ENCODE results near the gene PKD2. TPM values are rescaled to one million over a fixed set of nuclear protein-coding genes. Genes with fewer than 3 reads are reported as not detected.
A peak's percentile ranks its signal among the peaks of the same experiment; 100 is the strongest.

The PKD2 gene
- total and polyA plus RNA-seq, 12 donors: 6.5 to 21.5 (median 14.4) TPM

DNA sequence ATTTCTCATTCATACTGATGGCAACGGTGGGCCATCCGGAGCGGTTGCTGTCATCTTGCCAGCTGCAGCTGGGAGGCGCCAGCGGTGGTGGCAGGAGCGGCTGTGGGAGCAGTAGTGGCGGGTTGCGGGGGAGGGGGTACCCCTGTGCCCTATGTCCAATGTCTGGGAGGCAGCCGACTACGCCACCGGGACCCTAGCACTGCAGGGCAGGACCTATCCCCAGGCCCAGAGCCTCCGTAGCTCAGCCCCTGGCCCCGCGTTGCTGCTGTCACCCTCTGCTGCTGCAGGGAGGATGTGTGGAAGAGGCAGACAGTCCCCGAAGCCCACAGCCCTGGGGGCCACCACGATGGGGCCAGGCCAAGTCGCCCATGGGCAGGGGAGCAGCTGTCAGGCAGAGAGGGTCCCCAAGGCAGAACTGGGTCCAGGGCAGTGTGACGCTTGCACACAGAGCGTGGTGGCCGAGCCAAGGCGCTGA lies 41.9 kb upstream of the PKD2 start:
- Histone ChIP-seq H3K27ac (no peak overlapping the region), H3K4me3 (no peak overlapping the region), H3K9me3 (no peaks in the 10 kb centered on the region), H3K4me1 (no peaks in the 10 kb centered on the region), H3K36me3 (no peaks in the 10 kb centered on the region), H3K27me3 (no peaks in the 10 kb centered on the region)
- 92 to 94% methylated on average over 21 of the region's 21 CpGs for WGBS, 2 donors
- DNase-seq (no peak), ATAC-seq (peak in 1 of 8 donors; percentile 15)
- intact Hi-C loops (cut with DNase I): loop anchor here in 1 of 10 donors (10.0 kb wide), 1 partner anchor 281 kb away; no protein-coding TSS in a partner anchor
- TF ChIP-seq, protein P1, sequence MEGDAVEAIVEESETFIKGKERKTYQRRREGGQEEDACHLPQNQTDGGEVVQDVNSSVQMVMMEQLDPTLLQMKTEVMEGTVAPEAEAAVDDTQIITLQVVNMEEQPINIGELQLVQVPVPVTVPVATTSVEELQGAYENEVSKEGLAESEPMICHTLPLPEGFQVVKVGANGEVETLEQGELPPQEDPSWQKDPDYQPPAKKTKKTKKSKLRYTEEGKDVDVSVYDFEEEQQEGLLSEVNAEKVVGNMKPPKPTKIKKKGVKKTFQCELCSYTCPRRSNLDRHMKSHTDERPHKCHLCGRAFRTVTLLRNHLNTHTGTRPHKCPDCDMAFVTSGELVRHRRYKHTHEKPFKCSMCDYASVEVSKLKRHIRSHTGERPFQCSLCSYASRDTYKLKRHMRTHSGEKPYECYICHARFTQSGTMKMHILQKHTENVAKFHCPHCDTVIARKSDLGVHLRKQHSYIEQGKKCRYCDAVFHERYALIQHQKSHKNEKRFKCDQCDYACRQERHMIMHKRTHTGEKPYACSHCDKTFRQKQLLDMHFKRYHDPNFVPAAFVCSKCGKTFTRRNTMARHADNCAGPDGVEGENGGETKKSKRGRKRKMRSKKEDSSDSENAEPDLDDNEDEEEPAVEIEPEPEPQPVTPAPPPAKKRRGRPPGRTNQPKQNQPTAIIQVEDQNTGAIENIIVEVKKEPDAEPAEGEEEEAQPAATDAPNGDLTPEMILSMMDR (IDR thresholded peaks at IDR 0.05): no peak

DNA sequence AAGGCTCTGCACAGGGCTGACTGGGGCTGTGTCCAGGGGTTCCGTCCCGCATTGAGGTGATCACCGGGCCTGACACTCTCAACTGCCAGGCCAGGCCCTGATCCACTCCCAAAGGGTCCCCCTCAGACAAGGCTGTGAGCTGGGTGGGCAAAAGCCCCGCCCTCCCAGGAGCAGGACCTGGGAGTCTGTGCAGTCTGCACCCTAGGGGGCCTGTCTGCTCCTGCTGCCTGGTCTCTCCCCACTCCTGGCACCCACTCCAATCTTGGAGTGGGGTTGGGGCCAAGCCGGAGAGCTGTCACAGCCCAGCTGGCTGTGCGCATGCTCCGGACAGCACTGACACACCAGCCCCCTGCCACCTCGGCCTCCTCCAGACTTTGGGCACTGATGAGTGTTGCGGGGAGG lies 41.3 kb upstream of the PKD2 start:
- Histone ChIP-seq H3K4me1 (no peaks in the 10 kb centered on the region), H3K27me3 (no peaks in the 10 kb centered on the region), H3K36me3 (no peaks in the 10 kb centered on the region), H3K27ac (no peak overlapping the region), H3K9me3 (no peaks in the 10 kb centered on the region), H3K4me3 (no peak overlapping the region)
- WGBS, 2 donors: 95 to 97% methylated on average over 9 of the region's 9 CpGs
- TF ChIP-seq, protein P1 (IDR thresholded peaks at IDR 0.05): no peak
- ATAC-seq (peak in 1 of 8 donors; percentile 13), DNase-seq (no peak)
- intact Hi-C loops (cut with DNase I): loop anchor here in 2 of 10 donors (2.0 to 10.0 kb wide), 2 partner anchors 103 to 281 kb away; no protein-coding TSS in a partner anchor

DNA sequence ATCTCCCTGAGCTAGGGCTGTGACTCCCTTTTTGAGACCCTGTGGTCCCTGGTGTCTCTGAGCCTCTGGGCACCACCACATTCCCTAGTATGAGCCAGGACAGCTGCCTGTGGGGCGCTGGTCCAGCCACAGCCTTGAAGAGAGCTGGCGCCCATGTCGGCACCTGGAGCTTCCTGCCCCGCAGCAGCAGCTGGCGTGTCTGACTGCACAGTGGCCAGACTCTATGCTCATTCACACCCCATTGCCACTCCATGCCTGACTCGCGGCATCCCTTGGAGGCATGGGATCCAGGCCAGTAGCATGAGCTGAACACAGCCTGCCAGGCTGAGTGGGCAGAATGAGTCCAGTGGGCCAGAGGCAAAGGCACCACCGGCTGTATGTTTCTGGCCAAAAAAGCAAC lies 40.2 kb upstream of the PKD2 start:
- WGBS, 2 donors: 93 to 94% methylated on average over 8 of the region's 8 CpGs
- Histone ChIP-seq H3K4me3 (no peak overlapping the region), H3K27me3 (no peaks in the 10 kb centered on the region), H3K9me3 (no peaks in the 10 kb centered on the region), H3K4me1 (no peaks in the 10 kb centered on the region), H3K36me3 (no peaks in the 10 kb centered on the region), H3K27ac (no peak overlapping the region)
- TF ChIP-seq, protein P1 (IDR thresholded peaks at IDR 0.05): no peak
- no peak for DNase-seq
- intact Hi-C loops (cut with DNase I): loop anchor here in 2 of 10 donors (2.0 to 10.0 kb wide), 2 partner anchors 104 to 282 kb away; no protein-coding TSS in a partner anchor
- ATAC-seq: no peak

DNA sequence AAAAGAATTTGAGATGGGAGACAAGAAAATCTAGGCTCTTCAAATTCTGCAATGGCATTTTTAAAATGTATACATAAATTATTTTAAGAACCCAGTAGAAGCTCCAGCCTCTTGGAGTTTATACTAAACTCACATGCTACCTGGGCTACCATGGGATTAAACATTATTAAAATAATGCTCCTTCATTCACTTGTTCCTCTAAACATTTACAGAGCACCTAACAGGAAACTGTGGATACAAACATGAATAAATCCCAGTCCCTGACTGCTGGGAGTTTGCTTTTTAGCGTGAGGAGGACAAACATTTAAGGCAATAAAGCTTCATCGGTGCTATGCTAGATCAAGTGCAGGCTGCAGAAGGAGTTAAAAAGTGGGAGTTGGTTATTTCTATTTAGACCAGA lies 37.3 kb upstream of the PKD2 start:
- Histone ChIP-seq H3K27me3 (peaks cover 0 to 16% (median 0%) of the 10 kb centered on the region in 7 donors), H3K27ac (no peak overlapping the region), H3K36me3 (no peaks in the 10 kb centered on the region), H3K4me1 (peaks cover 0 to 10% (median 0%) of the 10 kb centered on the region in 9 donors), H3K4me3 (no peak overlapping the region), H3K9me3 (no peaks in the 10 kb centered on the region)
- 89 to 91% methylated on average over 2 of the region's 2 CpGs for WGBS, 2 donors
- TF ChIP-seq, protein P1 (IDR thresholded peaks at IDR 0.05): no peak
- intact Hi-C loops (cut with DNase I): loop anchor here in 4 of 10 donors (5.0 to 10.0 kb wide), 2 partner anchors 293 to 295 kb away; no protein-coding TSS in a partner anchor
- no peak for DNase-seq
- ATAC-seq: no peak
